Measurements from ENCODE around the gene CFLAR. TPM values are rescaled to one million over a fixed set of nuclear protein-coding genes. Genes with fewer than 3 reads are reported as not detected.

Gene CFLAR
- total and polyA plus RNA-seq, 9 of the 15 experiments (the other 6 are each of a cell fraction or from before 2014, with no cell fraction given), result 27.5 to 102 (median 54.0) TPM

- TF ChIP-seq MLLT1 (IDR thresholded peaks at IDR 0.05), result peak; percentile 53 to 66; a peak in 2 of 4 replicates
- TF ChIP-seq VEZF1 (CRISPR knock-in tag; IDR thresholded peaks at IDR 0.05), result peak; percentile 49
- no peak for TF ChIP-seq DPF2 (IDR thresholded peaks at IDR 0.05)
- TF ChIP-seq NFRKB (IDR thresholded peaks at IDR 0.05; ENCODE audit: low read depth), result peak; percentile 45
- 0 out of 2 replicates have a peak, but pooled peaks have one; percentile 30 for TF ChIP-seq THAP7 (CRISPR knock-in tag; IDR thresholded peaks at IDR 0.05)
- 0 out of 2 replicates have a peak, but pooled peaks have one; percentile 22 for TF ChIP-seq CREM (IDR thresholded peaks at IDR 0.05; ENCODE audit: low read depth)
- peak; percentile 68; the same call in 1 of the 2 replicates for TF ChIP-seq MYBL2 (IDR thresholded peaks at IDR 0.05; ENCODE audit: low read depth)
- no peak for TF ChIP-seq MYBL2 (CRISPR knock-in tag; IDR thresholded peaks at IDR 0.05; ENCODE audit: borderline replicate concordance)
- TF ChIP-seq HCFC1 (IDR thresholded peaks at IDR 0.05; ENCODE audit: low read depth, low read length), result peak; percentile 30; the same call in 1 of the 2 replicates
- TF ChIP-seq CREB3L1 (IDR thresholded peaks at IDR 0.05; ENCODE audit: borderline replicate concordance, low read depth), result peak; percentile 23; the same call in 1 of the 2 replicates
- TF ChIP-seq ZNF740 (CRISPR knock-in tag; IDR thresholded peaks at IDR 0.05), result no peak
- 0 out of 4 replicates have a peak, but pooled peaks of 1 of the 2 experiments have one; percentile 2 for TF ChIP-seq ZNF740 (tag; IDR thresholded peaks at IDR 0.05)
- TF ChIP-seq CBX1 (IDR thresholded peaks at IDR 0.05; ENCODE audit: low read depth), result 0 out of 2 replicates have a peak, but pooled peaks have one; percentile 25
- peak; percentile 46 for TF ChIP-seq RBBP5 (IDR thresholded peaks at IDR 0.05; ENCODE audit: borderline replicate concordance, insufficient read depth, low read length, poor library complexity, severe bottlenecking)
- TF ChIP-seq ZEB2 (IDR thresholded peaks at IDR 0.05), result peak; percentile 39; the same call in 1 of the 2 replicates
- no peak for TF ChIP-seq C11orf30 (IDR thresholded peaks at IDR 0.05; ENCODE audit: low read depth)
- no peak for TF ChIP-seq MAFG (tag; conservative IDR thresholded peaks at IDR 0.05)
- no peak; the same call in 1 of the 2 replicates for TF ChIP-seq FOXM1 (IDR thresholded peaks at IDR 0.05; ENCODE audit: low read depth)
- TF ChIP-seq FOXM1 (CRISPR knock-in tag; IDR thresholded peaks at IDR 0.05; ENCODE audit: low read depth), result no peak
- no peak for TF ChIP-seq MTA2 (IDR thresholded peaks at IDR 0.05; ENCODE audit: low read depth)
Observed at GRCh38 chr2:201118121-201118960, 2.4 kb downstream of the CFLAR start (continued).

All from K562 (cell line).